Measurements from ENCODE around the gene GSAP.
"Not testable (repeated sequence)": the region's sequence is repeated elsewhere in the genome, so short reads cannot be mapped to it uniquely, and the experiment has no call there.

GSAP gene

GRCh38 chr7:77282897-77283296, 133.3 kb downstream of the GSAP start:
- DNase-seq (ENCODE audit: low read depth): no peak

GRCh38 chr7:77281780-77282478, 134.2 kb downstream of the GSAP start:
- no peak for DNase-seq (ENCODE audit: low read depth)

GRCh38 chr7:77276120-77276519, 140.0 kb downstream of the GSAP start:
- DNase-seq (ENCODE audit: low read depth): no peak

- DNase-seq (ENCODE audit: low read depth): not testable (repeated sequence)
Observed at GRCh38 chr7:77275663-77276062, 140.5 kb downstream of the GSAP start.

GRCh38 chr7:77271766-77272165, 144.4 kb downstream of the GSAP start:
- DNase-seq (ENCODE audit: low read depth): no peak

- DNase-seq (ENCODE audit: low read depth): no peak
Observed at GRCh38 chr7:77270094-77270480, 146.1 kb downstream of the GSAP start.

GRCh38 chr7:77269360-77270093, 146.6 kb downstream of the GSAP start:
- no peak for DNase-seq (ENCODE audit: low read depth)

GRCh38 chr7:77266291-77266794, 149.8 kb downstream of the GSAP start:
- no peak for DNase-seq (ENCODE audit: low read depth)

GRCh38 chr7:77265666-77266065, 150.5 kb downstream of the GSAP start:
- DNase-seq (ENCODE audit: low read depth): no peak

- no peak for DNase-seq (ENCODE audit: low read depth)
Observed at GRCh38 chr7:77262316-77262715, 153.8 kb downstream of the GSAP start.
